LNCaP clone FGC (cell line): ENCODE data around the gene ASXL1.

ENCODE experiments used
- DNase-seq: peaks from one replicate; pipeline ENCODE4 v3.0.0-alpha.2; 2011; ENCODE audit warnings: low read depth
- H3K4me3 ChIP-seq: 2 replicates; pipeline ENCODE4 v1.5.1; 2011; ENCODE audit warnings: mild to moderate bottlenecking, low read depth, low read length, control low read depth
- TF ChIP-seq, protein P1 (sequence below): IDR thresholded peaks from 2 replicates; pipeline ENCODE4 v1.5.1; 2012; ENCODE audit warnings: mild to moderate bottlenecking; ENCODE audit not compliant: control insufficient read depth, insufficient read depth; ENCODE audit errors: extremely low read depth

ASXL1 gene

DNA sequence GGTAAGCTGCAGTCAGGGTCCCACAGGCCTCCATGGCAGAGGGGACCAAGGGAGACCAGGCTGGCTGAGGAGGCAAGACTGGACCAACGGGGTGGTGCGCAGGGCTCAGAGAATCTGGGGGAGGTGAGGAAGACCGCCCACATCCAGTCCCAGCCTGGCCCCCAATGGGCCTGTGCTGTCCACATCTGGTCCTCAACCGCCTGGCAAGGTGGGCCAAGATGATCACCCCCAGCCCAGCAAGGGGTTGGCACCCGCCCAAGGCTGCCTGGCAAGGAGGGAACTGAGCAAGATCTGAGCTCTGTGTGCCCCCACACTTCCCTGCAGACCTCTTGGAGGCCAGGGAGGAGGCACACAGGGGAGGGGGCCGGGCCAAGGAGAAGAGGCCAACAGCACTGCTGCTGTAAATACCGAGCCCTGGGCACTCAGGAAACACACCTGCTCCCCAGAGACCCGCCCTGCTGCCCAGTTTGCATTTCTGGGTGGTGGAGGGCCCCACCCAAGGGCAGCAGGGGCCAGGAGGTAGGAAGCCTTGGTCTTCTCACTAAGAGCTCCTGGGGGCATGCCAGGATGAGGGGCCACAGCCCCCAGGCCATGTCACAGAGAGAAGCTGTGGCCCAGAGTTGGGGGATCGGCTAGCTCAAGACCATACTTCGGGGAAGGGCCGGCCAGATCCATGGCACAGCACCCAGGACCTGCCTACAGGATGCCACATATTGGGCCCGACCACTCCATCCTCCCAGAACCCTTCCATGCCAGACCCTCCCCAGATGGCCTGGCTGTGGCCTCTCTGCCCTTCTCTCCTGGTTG lies 109.6 kb downstream of the ASXL1 start:
- TF ChIP-seq, protein P1, sequence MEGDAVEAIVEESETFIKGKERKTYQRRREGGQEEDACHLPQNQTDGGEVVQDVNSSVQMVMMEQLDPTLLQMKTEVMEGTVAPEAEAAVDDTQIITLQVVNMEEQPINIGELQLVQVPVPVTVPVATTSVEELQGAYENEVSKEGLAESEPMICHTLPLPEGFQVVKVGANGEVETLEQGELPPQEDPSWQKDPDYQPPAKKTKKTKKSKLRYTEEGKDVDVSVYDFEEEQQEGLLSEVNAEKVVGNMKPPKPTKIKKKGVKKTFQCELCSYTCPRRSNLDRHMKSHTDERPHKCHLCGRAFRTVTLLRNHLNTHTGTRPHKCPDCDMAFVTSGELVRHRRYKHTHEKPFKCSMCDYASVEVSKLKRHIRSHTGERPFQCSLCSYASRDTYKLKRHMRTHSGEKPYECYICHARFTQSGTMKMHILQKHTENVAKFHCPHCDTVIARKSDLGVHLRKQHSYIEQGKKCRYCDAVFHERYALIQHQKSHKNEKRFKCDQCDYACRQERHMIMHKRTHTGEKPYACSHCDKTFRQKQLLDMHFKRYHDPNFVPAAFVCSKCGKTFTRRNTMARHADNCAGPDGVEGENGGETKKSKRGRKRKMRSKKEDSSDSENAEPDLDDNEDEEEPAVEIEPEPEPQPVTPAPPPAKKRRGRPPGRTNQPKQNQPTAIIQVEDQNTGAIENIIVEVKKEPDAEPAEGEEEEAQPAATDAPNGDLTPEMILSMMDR = no peak
- H3K4me3 ChIP-seq = no peak overlapping the region
- DNase-seq = no peak

DNA sequence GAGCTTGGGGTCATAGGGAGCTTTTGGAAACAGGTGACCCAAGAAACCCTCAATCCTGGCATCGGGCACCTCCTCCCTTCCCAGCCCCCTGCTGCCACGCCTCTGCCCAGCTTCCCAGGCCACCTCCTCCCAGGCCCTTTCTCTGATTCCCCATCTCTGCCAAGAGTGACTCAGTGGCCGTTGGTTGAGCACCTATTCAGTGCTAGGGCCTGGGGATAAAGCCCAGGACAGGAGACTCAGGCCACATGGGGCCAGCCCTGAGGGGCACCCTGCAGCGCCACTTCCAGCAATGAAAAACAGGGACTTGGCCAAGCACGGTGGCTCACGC lies 110.1 kb downstream of the ASXL1 start:
- no peak overlapping the region for H3K4me3 ChIP-seq
- no peak for DNase-seq
- TF ChIP-seq, protein P1 = no peak

DNA sequence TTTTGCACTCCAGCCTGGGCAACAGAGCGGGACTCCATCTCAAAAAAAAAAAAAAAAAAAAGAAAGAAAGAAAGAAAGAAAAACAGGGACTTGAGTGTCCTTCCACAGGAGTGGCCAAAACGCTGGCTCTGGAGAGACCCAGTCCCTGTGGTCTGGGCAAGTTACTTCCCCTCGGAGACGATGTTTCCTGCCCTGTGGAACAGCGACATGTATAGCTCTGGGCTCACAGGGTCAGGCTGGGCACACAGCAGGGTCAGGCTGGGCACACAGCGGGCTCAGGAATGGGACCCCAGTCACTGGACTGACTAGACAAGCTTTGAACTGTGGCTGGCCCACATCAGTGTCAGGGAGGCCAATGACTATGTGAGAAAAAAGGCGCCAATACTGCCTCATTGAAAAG lies 110.7 kb downstream of the ASXL1 start:
- no peak overlapping the region for H3K4me3 ChIP-seq
- TF ChIP-seq, protein P1 = no peak

DNA sequence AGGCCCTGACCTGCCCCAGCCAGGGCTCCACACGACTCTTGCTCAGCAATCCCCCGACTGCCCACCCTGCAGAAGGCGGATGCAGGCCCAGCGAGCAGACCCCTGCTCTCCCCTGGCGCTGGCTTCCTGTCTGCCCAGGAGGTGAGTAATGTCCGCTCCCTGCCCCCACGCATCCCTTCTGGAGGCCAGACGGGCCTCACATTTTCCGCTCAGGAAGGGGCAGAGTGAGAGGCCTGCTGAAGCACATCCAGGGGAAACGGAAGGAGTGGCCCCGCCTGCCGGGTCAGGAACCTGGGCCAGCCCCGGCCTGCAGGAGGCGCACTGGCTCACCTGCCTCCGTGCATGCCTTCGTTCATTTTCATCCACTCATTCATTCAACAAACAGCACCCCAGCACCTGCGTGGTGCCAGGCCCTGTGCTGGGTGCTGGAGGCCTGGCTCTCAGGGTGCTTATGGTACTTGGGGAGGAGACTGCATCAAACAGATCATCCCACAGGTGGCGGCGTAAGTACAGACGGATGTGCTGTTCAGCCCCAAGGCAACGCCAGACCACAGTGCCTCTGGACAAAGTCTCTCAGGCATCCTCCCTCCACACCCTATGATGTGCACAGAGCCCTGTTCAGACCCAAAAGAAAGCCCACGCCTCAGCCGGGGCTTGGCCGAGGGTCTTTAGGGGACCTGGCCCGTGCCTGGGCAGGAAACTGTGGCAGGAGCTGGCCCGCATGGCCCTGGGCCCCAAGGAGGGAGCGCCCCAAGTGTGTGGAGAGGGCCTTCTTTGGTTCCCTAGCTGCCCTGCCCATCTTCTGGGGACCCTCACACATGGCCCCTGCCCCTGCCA lies 112.1 kb downstream of the ASXL1 start:
- H3K4me3 ChIP-seq = no peak overlapping the region
- DNase-seq = no peak
- TF ChIP-seq, protein P1 = peak; percentile 41; the same call in 1 of the 2 replicates

More for the DNA sequence above, 110.7 kb downstream of the ASXL1 start:
- DNase-seq = no peak

DNA sequence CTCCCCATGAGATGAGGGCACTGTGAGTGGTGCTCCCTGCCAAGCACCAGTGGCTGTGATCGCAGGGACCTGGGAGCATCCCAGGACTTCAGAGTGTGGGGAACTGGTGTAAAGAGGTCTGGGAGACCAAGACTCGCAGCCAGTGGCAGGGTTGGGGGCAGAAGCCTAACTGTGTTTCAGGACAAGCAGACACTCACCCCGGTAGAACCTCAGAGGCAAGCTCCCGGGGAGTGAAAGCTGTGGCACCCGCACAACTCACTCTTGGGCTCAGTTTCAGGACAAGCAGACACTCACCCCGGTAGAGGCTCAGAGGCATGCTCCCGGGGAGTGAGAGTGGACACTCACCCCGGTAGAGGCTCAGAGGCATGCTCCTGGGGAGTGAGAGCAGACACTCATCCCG lies 112.8 kb downstream of the ASXL1 start:
- H3K4me3 ChIP-seq = no peak overlapping the region
- TF ChIP-seq, protein P1 = no peak
- no peak for DNase-seq

DNA sequence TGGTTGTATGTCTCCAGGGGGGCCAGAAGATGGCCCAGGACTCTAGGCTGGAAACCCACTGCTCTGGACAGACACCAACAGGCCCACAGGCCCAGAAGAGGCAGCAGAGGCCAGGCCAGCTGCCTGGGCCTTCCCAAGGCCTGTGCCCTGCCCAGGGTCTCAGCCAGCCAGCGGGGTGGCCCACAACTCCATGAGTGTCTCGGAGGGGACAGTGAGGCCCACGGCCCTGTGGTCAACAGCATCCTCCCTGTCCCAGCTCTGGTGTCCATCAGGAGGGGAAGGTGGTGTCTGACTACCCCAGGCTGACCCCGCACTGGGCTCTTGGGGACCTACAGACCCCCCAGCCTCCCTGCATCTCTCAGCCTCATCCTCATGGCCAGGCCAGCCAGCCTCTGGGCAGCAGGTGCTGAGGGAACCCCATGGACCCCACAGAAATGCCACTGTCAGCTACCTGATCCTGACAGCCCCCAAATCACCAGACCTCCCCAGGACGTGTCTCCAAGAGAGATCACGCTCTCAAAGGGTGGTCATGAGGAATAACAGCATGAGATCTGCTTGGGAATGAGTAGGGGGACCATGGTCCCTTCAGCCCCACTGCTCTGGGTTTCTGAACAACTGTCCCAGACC lies 114.6 kb downstream of the ASXL1 start:
- TF ChIP-seq, protein P1 = no peak
- DNase-seq = no peak
- no peak overlapping the region for H3K4me3 ChIP-seq
